H1 (cell line): ENCODE results near the gene CGA. TPM values are rescaled to one million over a fixed set of nuclear protein-coding genes. Genes with fewer than 3 reads are reported as not detected.

Experiments
- ASH2L ChIP-seq: fragments of 200-600, 300-600 bp; sonication (generic); IDR thresholded peaks from one replicate; pipeline ENCODE4 v1.7.1; 2017; ENCODE audit warnings: low read length
- BACH1 ChIP-seq: IDR thresholded peaks from 2 replicates; pipeline ENCODE4 v1.6.1; 2012; ENCODE audit warnings: low read length, improper control_type of control experiment
- CBX5 ChIP-seq: fragments of 300-800, 300-1000 bp; sonication (generic); IDR thresholded peaks from 2 replicates; pipeline ENCODE4 v1.7.1; 2016; ENCODE audit warnings: antibody characterized with exemption, low read length, low read depth
- FOSL1 ChIP-seq: IDR thresholded peaks from 2 replicates; pipeline ENCODE4 v1.6.1; 2011; ENCODE audit warnings: mild to moderate bottlenecking, low read depth, low read length, moderate library complexity; ENCODE audit not compliant: insufficient read depth
- GABPA ChIP-seq: IDR thresholded peaks from 2 replicates; pipeline ENCODE4 v1.6.1; 2011; ENCODE audit warnings: mild to moderate bottlenecking, low read length, moderate library complexity, borderline replicate concordance; ENCODE audit not compliant: insufficient read depth
- KDM4A ChIP-seq: IDR thresholded peaks from one replicate; pipeline ENCODE4 v1.7.1; 2012; ENCODE audit warnings: low read depth, mild to moderate bottlenecking, moderate library complexity, low read length, inconsistent platforms; ENCODE audit not compliant: severe bottlenecking
- RAD21 ChIP-seq, 2 experiments: IDR thresholded peaks in 1 of 2; conservative IDR thresholded peaks in 1 of 2; 2 replicates each; pipeline ENCODE4 v1.6.1; 2011; ENCODE audit warnings: low read depth in 2 of 2, low read length in 2 of 2, improper control_type of control experiment in 1 of 2, inconsistent platforms in 1 of 2, mild to moderate bottlenecking in 1 of 2, moderate library complexity in 1 of 2
- TEAD4 ChIP-seq: IDR thresholded peaks from 2 replicates; pipeline ENCODE4 v1.6.1; 2012; ENCODE audit warnings: low read depth, low read length, inconsistent platforms, mixed read lengths
- polyA plus RNA-seq, 7 experiments: library from polyadenylated mRNA; depleted of rRNA in 3 of 7; stranded (reverse) in 5 of 7; unstranded in 2 of 7; fragments of >200 nt in 5 of 7; fragments of 200-250 nt in 2 of 7; gene quantifications; 1 replicate in 5 of 7; 2 replicates in 1 of 7; 4 replicates in 1 of 7; pipeline versions ENCODE4 v1.2.1 to v1.2.3, GENCODE V29; 2011 to 2013; ENCODE audit warnings: missing spikeins in 2 of 7, mixed read lengths in 2 of 7
- total RNA-seq: library from RNA; stranded (reverse); fragmentation: NEBNext Ultra II Directional; extraction: Animal tissue kit (Norgen Biotek cat#: 25700); gene quantifications from 2 replicates; pipeline ENCODE4 v1.2.1, GENCODE V29; 2021

CGA gene
- total and polyA plus RNA-seq, 2 of the 8 experiments (the other 6 are each of a cell fraction or from before 2014, with no cell fraction given), result not detected

- TF ChIP-seq TEAD4 (no peak), GABPA (no peak), CBX5 (no peak), BACH1 (no peak), RAD21 (IDR thresholded peaks at IDR 0.05 in 1 of 2, conservative IDR thresholded peaks at IDR 0.05 in 1 of 2; ENCODE audit: low read depth in 2 of 2, low read length in 2 of 2) (no peak), ASH2L (no peak), FOSL1 (no peak), KDM4A (no peak)
- TF ChIP-seq, all 59 proteins: peak for 0
Observed at GRCh38 chr6:87074101-87074621, 20.7 kb downstream of the CGA start (continued).
